Measurements from ENCODE around the gene DNTT. TPM values are rescaled to one million over a fixed set of nuclear protein-coding genes. Genes with fewer than 3 reads are reported as not detected.

Gene DNTT
- total RNA-seq, 2 donors from 2014 or later: not detected

- DNase-seq (ENCODE audit: low spot score): no peak
- intact Hi-C loops (cut with DNase I): no loop called here
These were observed 30.6 kb downstream of the DNTT start for GRCh38 chr10:96334616-96335526.

- DNase-seq (ENCODE audit: low spot score): no peak
- intact Hi-C loops (cut with DNase I): no loop called here
These were observed 32.9 kb downstream of the DNTT start for GRCh38 chr10:96337106-96337505.

DNA sequence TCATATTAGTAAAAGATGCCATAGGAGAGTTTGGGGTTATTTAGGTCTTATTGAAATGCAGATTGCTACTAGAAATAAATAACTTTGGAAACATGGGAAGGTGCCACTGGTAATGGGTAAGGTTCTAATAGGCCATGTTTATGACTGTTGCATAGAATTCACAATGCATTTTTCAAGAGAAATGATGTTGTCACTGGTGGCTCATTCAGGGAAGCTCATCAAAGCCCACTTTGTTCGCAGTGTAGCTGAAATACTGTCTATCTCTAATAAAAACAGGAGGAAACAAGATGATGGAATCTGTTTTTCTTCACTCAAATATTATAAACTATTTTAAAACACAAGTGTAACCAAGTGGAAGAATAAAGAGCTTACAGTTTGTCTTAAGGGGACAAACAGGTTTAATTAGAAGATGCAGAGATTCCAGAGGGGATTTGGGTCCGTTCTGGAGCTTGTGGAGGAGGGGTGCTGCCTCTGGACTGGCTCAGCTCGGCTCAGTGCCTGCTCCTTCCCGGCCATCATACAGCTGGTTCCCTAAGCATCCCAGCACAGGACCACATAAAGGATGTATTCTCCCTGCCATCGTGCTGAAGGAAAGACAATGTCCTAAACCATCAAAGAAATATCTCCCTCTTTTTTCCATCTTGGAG lies 34.2 kb downstream of the DNTT start:
- DNase-seq (ENCODE audit: low spot score): no peak
- intact Hi-C loops (cut with DNase I): no loop called here

DNA sequence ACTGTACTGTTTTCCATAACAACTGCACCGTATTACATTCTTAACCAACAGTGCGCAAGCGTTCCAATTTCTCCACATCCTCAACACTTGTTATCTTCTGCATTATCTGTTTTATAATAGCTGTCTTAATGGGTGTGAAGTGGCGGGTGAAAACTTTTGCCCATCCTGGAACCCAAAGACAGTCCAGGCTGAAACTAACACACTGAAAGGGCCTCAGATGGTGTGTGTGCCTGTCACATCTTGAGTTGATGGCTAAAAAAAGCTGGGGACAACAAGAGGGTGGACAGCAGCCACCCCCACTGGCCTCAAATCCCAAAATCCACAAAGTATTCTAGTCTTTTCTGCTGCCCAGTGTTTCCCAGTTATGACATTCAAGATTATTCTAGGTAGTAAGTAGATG lies 35.1 kb downstream of the DNTT start:
- DNase-seq (ENCODE audit: low spot score): no peak
- intact Hi-C loops (cut with DNase I): no loop called here

DNA sequence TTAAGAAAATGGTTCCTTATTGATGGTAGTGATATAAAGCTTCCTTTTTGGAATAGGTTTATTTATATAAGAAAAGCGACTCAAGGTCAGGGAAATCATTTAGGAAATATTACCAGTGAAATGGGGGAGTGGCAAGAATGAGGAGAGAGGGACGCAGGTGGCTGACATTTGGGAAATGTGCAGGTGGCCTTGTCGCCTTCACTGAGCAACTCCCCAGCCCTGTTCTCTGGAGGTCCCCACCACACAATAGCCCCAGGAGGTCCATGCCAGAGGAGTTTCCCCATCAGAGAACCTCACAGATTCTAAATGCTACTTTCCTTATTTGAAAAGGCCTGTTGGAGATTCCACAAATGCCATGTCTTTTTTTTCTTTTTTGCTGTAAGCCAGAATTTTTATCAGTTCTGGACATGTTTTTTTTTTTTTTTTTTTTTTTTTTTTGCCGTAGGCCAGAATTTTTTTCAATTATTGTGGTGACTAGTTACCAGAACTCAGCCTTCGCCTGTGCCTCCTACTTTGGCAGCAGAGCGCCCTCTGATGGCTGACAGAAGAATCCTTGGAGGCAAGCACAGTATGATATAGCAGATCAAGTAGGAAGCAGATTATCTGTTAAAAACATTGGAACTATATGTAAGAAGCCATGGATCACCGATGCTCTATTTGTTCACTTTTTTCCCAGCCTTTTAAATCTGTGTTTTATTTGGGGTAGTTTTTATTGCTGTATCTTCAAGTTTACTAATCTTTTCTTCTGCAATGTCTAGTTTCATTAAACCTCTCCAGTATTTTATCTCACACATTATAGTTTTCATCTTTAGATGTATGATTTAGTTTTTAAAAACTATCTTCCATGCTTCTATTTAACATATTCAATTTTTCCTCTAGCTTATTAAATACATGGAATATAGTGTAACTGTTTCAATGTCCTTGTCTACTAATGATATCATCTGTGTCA lies 36.0 kb downstream of the DNTT start:
- DNase-seq (ENCODE audit: low spot score): no peak

GRCh38 chr10:96341219-96342182 lies 37.3 kb downstream of the DNTT start:
- no peak for DNase-seq (ENCODE audit: low spot score)
- intact Hi-C loops (cut with DNase I): no loop called here

More for the DNA sequence above, 36.0 kb downstream of the DNTT start:
- intact Hi-C loops (cut with DNase I): no loop called here

DNA sequence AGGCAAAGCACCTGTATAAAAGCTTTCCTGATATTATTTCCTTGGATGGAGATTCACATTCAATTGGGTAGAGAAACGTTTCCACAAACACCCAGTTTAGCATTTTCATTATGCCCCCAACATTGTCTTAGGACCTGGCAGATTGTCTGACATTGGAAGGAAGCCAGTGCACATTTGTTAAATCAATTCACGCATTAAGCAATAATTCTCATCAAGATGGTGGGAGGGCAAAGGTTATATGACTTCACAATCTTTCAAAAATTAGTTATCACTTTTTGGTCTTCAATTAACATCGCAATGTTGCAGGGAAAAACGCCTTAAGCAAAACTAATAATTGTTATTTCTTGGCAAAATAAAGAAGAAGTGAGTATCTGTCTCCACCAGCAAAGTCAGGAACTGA lies 38.2 kb downstream of the DNTT start:
- DNase-seq (ENCODE audit: low spot score): no peak
- intact Hi-C loops (cut with DNase I): no loop called here

DNA sequence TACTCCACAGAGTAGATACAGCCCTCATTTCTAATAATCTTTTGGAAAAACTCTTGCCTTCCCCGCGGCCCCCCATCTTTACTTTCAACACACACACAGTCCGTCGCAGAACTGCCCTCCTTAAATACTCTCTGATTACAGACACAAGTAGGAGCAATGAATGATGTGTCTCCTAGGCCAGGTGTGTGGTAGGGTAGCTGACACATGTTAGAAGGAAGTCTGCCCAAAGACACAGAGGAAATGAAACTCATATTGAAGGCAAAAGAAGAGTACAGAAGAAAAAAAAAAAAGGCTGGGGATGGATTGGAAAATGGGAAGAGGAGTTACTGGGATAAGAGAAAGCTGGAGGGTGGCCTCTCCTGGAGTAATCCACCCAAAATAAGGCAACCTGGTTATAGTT lies 39.9 kb downstream of the DNTT start:
- intact Hi-C loops (cut with DNase I): no loop called here
- no peak for DNase-seq (ENCODE audit: low spot score)

DNA sequence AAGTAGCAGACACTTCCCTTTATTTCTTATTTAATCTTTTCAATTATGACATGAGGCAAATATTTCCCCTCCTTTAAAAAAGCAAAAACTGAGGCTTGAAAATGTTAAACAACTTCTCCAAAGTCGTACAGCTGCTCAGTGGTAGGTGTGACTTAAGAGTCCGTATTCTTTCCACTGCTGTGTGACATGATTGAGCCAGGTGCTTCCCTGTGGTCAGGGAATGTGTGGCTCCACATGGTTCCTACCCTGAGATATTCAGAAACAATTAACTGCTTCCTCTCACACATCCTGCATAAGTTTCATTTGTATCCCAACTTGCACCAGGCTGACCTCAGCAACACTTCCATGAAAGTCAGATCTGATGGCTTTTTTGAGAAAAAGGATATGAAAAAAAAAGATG lies 41.0 kb downstream of the DNTT start:
- intact Hi-C loops (cut with DNase I): no loop called here
- no peak for DNase-seq (ENCODE audit: low spot score)

GRCh38 chr10:96346295-96346694 lies 42.1 kb downstream of the DNTT start:
- DNase-seq (ENCODE audit: low spot score): no peak
- intact Hi-C loops (cut with DNase I): no loop called here

DNA sequence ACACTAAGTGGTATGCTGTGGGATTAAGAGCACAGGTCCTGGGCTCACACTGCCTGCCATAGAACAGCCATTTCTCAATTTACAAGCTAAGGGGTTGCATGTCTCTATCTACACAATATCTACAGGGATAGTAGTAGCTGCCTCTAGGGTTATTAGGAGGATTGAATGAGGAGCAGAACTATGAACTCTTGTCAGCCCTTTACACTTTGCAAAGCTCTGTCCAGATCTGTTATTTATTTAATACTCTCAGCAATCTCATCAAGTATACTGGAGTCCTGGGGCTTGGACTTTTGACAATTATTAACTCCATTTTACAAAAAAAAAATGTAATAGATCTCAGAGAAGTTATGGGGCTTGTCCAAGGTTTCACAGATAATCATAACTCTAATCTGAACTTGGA lies 47.8 kb downstream of the DNTT start:
- intact Hi-C loops (cut with DNase I): no loop called here
- no peak for DNase-seq (ENCODE audit: low spot score)

- intact Hi-C loops (cut with DNase I): no loop called here
- DNase-seq (ENCODE audit: low spot score): no peak
These were observed 48.3 kb downstream of the DNTT start for GRCh38 chr10:96352582-96352981.

DNA sequence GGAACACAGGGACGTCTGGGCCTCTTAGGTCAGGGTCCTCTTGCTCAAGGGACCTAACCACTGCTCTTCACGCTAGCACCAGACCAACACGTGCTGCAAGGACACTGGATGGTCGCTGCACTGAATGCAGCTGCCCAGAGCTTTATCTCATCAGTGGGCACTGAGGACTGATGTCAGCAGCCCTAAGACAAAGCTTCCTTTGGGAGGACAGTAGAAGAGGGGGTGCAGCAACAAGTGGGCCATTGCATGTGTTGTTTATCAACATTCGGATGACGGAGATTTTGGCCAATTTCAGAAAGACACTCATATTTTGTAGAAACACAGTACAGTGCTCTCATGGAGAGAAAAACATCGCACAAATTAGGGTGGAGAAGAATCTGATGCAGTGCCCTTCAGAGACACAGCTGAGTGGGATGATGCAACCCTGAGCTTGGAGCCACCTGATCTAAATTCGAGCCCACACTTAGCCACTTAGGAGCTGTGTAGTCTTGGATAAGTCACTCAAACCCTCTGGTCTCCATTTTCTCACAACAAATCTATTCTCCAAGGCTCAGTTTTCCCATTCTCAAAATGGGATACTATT lies 52.9 kb downstream of the DNTT start:
- intact Hi-C loops (cut with DNase I): no loop called here
- no peak for DNase-seq (ENCODE audit: low spot score)

DNA sequence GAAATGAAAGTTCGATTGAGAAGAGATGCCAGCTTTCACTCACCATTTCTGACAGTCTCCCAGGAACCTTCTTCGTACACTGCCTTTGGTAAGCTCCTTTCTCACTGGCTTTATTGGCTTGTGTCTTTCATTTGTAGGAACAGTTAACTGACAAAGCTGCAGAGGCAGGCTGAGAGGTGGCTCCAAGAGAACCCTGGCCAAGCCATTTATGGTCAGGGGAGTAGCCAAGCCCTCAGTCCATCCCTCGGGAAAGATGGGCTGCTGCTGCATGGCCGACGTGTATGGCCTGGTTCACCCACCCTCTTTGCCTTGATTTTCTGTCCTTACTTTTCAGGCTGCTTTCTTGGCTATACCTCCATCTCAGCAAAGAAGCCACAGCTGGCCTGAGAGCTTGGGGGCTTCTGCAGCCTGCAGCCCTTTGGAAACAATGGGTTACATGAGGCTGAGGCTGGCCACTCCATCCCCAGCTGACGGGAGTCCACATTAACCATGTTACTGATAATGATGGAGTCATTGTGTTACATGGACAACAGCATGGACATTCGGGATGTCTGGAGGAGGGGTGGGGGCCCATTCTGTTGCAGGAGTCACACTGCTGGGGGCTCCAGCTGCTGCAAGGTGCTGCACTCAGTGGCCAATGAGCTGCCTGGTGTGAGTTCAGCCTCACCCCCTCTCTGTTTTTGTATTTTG lies 54.8 kb downstream of the DNTT start, which contains the start of gene OPALIN:
TSS of gene OPALIN (minus strand) at position 152 of the 690 bp plus-strand sequence. CDS start at position 46, 106 bp downstream.
- no peak for DNase-seq (ENCODE audit: low spot score)
- intact Hi-C loops (cut with DNase I): no loop called here

- no peak for DNase-seq (ENCODE audit: low spot score)
- intact Hi-C loops (cut with DNase I): no loop called here
These were observed 55.4 kb downstream of the DNTT start for GRCh38 chr10:96359616-96360015.

DNA sequence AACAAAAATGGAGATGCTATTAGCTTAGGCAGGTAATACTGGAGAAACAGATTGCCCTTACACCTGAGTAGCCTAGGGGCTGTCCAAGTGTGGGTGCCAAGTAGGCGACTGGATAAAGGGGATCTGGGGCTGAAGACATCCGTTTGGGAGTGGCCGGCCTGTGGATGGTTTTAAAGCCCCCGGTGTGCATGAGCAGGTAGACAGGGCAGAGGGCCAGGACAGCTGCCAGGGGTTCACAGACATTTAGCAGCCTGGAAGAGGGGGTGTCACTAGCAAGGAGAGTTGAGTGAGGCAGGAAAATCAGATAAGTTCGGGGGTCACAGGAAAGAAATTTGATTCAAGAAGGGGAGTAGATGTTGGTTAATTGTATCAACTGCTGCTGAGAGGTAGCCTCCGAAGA lies 56.1 kb downstream of the DNTT start:
- no peak for DNase-seq (ENCODE audit: low spot score)
- intact Hi-C loops (cut with DNase I): no loop called here

DNA sequence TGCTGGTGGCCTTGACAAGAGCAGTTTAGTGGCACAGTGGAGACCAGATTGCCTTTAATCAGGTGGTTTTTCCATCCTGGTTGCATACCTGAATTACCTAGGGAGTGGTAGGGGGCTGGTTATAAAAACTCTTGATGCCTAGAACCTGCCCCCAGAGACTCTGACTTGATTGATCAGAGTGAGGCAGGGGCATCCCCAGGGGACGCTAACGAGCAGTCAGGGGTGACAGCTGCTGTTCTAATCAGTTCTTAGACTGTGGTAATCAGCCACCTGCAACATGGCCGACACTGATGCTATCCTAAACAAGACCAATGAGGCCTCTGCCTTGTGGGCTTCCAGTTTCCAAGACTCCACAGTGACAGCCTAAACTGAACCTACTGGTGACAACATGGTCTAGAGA lies 56.5 kb downstream of the DNTT start:
- no peak for DNase-seq (ENCODE audit: low spot score)

DNA sequence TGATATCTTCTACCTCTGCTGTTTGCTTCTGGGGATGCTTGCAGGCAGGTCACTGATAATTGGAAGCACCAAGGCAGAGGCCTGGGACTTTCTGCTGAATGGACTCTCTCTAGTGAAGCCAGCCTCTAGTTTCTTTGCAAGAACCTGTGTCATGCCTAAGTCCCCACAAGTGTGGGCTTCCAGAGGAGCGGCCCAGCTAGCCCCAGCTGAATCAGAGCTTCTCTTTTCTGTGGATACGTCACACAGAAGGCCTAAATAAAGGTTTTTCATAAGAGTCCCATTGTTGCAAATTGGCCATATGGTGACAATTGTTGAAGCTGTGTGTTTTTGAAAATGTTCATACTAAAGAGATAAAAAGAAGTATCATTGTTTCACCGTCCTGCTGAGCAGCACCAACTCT lies 61.3 kb downstream of the DNTT start:
- no peak for DNase-seq (ENCODE audit: low spot score)
- intact Hi-C loops (cut with DNase I): no loop called here

More for the DNA sequence above, 56.5 kb downstream of the DNTT start:
- intact Hi-C loops (cut with DNase I): no loop called here
